Subcutaneous abdominal adipose tissue (tissue), 5 donors: Measurements from ENCODE around the gene GLRA3.
"Not testable (repeated sequence)": the region's sequence is repeated elsewhere in the genome, so short reads cannot be mapped to it uniquely, and the experiment has no call there.

ENCODE experiments used
- H3K27ac ChIP-seq: one replicate; pipeline ENCODE4 v1.7.0; 2013; ENCODE audit warnings: low read depth, mild to moderate bottlenecking, inconsistent platforms, low read length, moderate library complexity
- H3K27me3 ChIP-seq, 5 donors: one replicate each; pipeline ENCODE4 v1.7.0; 2013; ENCODE audit warnings: low read length in 5 of 5, inconsistent platforms in 1 of 5; ENCODE audit not compliant: control insufficient read depth in 5 of 5, insufficient read depth in 4 of 5
- H3K36me3 ChIP-seq, 5 donors: one replicate each; pipeline ENCODE4 v1.7.0; 2013; ENCODE audit warnings: low read length in 5 of 5; ENCODE audit not compliant: control insufficient read depth in 5 of 5, insufficient read depth in 5 of 5
- H3K4me1 ChIP-seq, 5 donors: one replicate each; pipeline ENCODE4 v1.7.0; 2013; ENCODE audit warnings: low read length in 5 of 5, mild to moderate bottlenecking in 3 of 5, moderate library complexity in 1 of 5; ENCODE audit not compliant: control insufficient read depth in 5 of 5, insufficient read depth in 5 of 5
- H3K4me3 ChIP-seq, 5 donors: one replicate each; pipeline ENCODE4 v1.7.0; 2013; ENCODE audit warnings: low read length in 5 of 5, low read depth in 1 of 5
- H3K9ac ChIP-seq, 5 donors: one replicate each; pipeline ENCODE4 v1.7.0; 2013; ENCODE audit warnings: low read length in 5 of 5, mild to moderate bottlenecking in 4 of 5, moderate library complexity in 3 of 5
- H3K9me3 ChIP-seq, 5 donors: one replicate each; pipeline ENCODE4 v1.7.0; 2013; ENCODE audit warnings: low read length in 5 of 5; ENCODE audit not compliant: control insufficient read depth in 5 of 5
- donor health status: healthy.
- donor health status: healthy.
- donor health status: healthy.
- donor health status: healthy.
- donor health status: healthy.

The GLRA3 gene

DNA sequence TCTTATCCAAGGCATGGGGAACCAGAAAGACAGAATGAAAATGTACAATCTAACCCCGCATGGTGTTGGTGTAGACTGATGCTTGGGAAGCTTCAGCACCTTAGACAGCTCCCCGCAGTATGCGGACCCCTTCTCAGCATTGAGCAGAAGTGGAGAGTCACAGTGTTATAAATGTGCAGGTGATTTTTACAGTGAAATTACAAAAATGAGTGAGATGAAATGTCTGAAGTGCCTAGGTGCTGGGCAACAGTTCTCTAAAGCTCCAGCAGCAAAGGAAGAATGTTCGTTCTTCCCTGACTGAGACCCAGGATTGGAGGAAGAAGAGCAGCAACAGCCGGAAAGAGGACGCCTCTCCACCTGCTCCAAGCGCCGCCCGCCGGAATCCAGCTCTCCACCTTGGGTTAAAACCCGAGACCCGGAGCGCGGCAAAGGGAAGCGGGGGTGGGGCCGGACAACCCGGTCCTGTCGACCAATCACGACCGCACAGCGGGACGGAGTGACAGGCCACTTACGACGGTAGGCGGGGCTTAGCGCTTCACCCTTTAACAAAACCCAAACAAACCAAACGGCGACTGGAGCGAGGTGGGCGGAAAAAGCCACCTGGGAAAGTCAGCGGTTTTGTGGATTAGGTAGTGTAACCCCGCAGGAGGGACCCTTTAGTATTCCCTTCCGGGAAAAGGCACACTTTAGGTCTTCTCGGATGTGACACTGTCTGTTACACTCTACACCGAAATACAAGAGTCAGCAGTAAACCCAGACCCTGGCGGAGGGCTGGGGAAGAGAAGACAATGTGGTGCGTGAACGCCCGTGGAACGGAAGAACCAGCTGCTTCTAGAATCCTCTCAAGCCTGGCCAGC, at the start of gene GLRA3:
Gene GLRA3, minus strand, starts transcription at position 403 of the 857 bp plus-strand sequence. CDS start 436 bp downstream, outside the sequence.
- Histone ChIP-seq H3K4me1 (peaks cover 0 to 10% (median 6%) of the 10 kb centered on the region in 5 donors), H3K36me3 (no peaks in the 10 kb centered on the region), H3K9ac (no peak within 1 kb of the TSS), H3K4me3 (peak within 1 kb of the TSS; percentile 23 to 48 (median 33)), H3K27me3 (peaks cover 0 to 8% (median 5%) of the 10 kb centered on the region in 5 donors), H3K9me3 (no peaks in the 10 kb centered on the region), H3K27ac (no peak within 1 kb of the TSS)

DNA sequence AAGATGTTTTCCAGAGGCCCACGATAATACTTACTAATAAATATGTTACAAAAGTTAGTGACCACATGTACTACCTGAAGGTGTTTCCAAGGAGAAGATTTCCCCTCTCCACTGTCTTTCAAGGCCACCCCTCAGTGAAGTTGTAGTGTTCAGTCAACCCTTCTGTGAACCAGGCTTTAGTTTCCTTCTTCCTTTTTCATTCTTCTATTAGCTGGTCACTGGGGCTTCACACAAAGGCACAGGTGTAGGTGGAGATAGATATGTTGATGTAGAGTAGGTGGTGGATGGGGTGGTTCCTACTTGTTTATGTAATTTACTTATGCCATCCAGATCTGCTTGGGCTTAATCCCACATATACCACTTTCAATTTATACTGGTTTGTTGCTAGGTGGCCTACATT, 45.9 kb upstream of the GLRA3 start:
- Histone ChIP-seq H3K4me1 (no peaks in the 10 kb centered on the region), H3K27me3 (no peaks in the 10 kb centered on the region), H3K4me3 (no peak overlapping the region), H3K9ac (no peak overlapping the region), H3K36me3 (no peaks in the 10 kb centered on the region), H3K9me3 (no peaks in the 10 kb centered on the region), H3K27ac (no peak overlapping the region)

DNA sequence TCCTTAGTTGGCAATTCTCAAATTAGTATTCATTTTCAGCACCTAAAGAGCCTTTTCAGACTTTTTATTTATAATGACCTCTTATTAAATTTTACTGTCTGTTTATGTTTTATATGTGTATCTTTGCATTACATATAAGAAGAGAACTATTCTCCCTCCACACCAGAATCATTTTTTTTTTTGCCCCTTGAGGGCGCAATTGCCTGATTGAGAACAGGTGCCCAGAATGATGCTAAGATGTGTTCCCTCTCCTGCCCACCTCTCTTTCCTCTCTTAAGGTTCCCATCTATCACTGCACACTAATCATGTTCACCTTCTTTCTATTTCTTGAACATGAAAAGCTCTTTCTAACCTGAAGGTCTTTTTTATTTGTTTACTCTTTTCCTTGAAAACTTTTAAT, 44.9 kb upstream of the GLRA3 start:
- Histone ChIP-seq H3K9ac (no peak overlapping the region), H3K27ac (no peak overlapping the region), H3K36me3 (no peaks in the 10 kb centered on the region), H3K9me3 (no peaks in the 10 kb centered on the region), H3K4me3 (no peak overlapping the region), H3K27me3 (no peaks in the 10 kb centered on the region), H3K4me1 (no peaks in the 10 kb centered on the region)

DNA sequence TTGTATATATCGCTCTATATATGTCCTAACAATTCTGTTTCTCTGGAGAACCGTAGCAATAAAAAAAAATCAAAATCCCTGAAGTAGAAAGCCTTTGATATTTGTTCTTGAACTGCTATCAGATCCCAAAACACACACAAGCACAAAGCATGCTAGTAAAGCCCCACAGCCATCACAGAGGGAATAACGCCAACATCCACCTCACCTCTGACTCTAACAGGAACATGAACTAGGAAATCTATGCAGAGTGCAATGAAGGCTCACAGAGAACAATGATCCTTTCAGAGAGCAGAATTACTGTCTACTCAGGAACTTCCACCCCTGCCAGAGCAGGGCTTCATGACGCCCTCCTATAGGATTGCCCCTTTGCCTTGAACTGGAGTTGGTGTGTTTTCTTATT, 44.1 kb upstream of the GLRA3 start:
- not testable (repeated sequence) for H3K9ac ChIP-seq, H3K36me3 ChIP-seq, H3K4me1 ChIP-seq, H3K9me3 ChIP-seq, H3K4me3 ChIP-seq, H3K27ac ChIP-seq, H3K27me3 ChIP-seq

DNA sequence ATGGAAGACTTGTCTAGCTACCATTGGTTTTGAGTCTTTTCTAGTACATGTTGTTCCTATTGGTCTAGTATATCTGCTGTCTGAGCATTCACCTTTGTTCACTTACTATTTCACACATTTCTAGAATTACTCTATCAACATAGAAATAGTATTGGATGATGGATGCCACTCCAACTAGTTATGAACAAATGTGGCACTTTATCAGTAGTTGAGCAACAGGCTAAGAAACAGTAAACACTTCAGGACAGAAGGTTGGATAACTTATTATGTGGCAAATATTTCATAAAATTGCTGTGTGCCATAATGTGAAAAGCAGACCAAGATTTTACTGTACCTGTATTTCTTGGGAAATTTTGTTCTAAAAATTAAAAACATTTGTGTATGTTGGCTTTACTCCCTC, 42.4 kb upstream of the GLRA3 start:
- Histone ChIP-seq H3K9me3 (no peaks in the 10 kb centered on the region), H3K4me1 (no peaks in the 10 kb centered on the region), H3K4me3 (no peak overlapping the region), H3K36me3 (no peaks in the 10 kb centered on the region), H3K9ac (no peak overlapping the region), H3K27ac (no peak overlapping the region), H3K27me3 (no peaks in the 10 kb centered on the region)

DNA sequence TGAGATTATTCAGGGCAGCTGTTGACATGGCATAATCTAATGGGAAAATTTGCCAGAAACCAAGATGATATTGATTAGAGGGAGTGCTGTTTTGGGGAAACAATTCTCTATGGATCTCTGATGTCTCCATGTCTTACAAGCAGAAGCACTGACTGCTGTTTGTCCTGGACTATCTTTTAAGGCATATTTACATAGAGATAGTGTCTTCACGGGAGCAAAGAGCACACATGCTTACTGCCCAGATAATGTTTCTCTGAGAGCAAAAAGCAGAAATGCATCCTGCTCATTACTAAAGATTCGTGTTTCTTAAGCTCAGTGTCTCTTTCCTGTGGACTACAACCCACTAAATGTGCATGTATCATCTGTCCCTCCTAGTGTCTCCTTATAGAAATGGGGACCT, 41.3 kb upstream of the GLRA3 start:
- Histone ChIP-seq H3K9me3 (no peaks in the 10 kb centered on the region), H3K4me3 (no peak overlapping the region), H3K9ac (no peak overlapping the region), H3K27ac (no peak overlapping the region), H3K27me3 (no peaks in the 10 kb centered on the region), H3K36me3 (no peaks in the 10 kb centered on the region), H3K4me1 (no peaks in the 10 kb centered on the region)

DNA sequence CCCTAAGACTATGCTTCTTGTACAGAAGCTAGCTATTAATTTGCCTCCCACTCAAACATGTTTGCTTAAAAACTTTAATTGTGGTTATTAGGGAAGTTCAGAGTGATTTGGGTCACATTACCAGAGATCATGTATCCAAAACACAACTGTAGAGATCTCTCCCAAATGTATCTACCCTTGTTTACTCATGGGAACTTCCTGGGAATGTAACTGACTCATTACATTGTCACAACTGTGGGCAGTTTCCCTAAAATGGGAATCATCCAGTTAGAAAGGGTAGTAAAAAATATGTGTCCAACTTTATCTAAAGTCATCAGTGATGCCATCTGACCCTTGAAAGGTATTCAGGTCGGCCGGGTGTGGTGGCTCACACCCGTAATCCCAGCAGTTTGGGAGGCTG, 40.3 kb upstream of the GLRA3 start:
- Histone ChIP-seq H3K9ac (no peak overlapping the region), H3K4me1 (no peaks in the 10 kb centered on the region), H3K27me3 (no peaks in the 10 kb centered on the region), H3K9me3 (no peaks in the 10 kb centered on the region), H3K36me3 (no peaks in the 10 kb centered on the region), H3K27ac (no peak overlapping the region), H3K4me3 (no peak overlapping the region)

DNA sequence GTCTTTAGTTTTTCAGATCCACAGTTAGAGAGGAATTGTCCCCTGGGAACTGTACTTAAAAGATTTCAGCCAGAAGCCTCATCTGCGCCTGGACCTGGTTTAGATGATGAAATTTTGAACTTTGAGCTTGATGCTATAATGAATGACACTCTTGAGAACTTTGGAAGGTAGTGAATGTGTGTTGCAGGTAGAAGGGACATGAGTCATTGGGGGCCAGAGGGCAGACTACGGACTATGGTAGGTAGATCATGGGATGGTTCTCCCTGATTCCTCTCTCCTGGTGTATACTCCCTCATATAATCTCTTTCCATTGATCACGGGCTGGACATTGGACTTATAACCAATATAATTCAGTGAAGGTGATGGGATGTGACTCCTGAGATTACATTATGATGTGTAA, 38.9 kb upstream of the GLRA3 start:
- H3K27me3 ChIP-seq, result no peaks in the 10 kb centered on the region
- no peak overlapping the region for H3K4me3 ChIP-seq
- H3K9ac ChIP-seq, result no peak overlapping the region
- no peaks in the 10 kb centered on the region for H3K4me1 ChIP-seq
- no peaks in the 10 kb centered on the region for H3K9me3 ChIP-seq
- H3K27ac ChIP-seq, result no peak overlapping the region
- H3K36me3 ChIP-seq, result no peaks in the 10 kb centered on the region

DNA sequence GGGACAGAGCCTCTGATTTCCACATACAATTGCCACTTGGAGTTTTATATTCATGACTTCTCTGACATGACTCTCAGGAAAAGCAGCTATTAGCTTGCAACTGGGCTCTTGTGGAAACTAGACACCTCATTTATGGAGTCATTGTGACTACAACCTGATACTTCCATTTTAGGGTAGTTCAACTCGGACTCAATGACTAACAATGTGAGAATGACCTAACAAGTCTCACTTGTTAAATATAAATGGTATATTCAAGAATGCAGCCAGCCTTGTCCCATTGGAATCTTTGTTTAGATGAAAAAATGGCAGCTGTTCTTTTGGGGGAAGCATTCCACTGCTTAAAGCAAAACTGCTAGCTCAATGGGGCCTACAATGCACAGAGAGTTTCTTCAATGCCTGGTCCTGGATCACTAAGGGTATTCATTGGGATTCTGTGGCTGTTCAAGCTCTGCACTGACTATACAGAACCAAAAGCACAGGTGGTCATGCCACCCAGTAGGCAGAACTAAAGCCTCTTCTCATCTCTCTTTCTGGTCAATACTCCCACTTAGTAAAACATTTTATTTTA, 36.5 kb upstream of the GLRA3 start:
- H3K9ac ChIP-seq, result no peak overlapping the region
- no peaks in the 10 kb centered on the region for H3K27me3 ChIP-seq
- no peak overlapping the region for H3K4me3 ChIP-seq
- no peaks in the 10 kb centered on the region for H3K4me1 ChIP-seq
- H3K9me3 ChIP-seq, result no peaks in the 10 kb centered on the region
- H3K27ac ChIP-seq, result no peak overlapping the region
- no peaks in the 10 kb centered on the region for H3K36me3 ChIP-seq

DNA sequence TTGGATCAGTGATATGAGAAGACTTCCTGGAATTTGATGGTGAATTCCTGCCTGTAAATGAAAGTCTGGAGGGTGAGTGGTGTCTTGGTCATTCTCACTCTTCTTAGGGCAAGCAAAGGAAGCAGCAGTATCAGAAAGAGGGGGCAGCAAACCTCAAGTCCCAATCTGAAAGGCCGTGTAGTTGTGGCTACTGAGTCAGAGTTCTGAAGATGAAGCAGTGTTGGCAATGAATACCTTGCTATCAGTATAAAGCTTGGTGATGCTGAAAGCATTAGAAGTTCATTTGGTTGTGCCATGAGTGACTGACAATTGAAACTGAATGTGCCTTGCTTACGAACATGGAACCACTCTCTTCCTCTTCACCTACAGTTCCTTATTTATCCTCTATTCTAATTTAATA, 35.0 kb upstream of the GLRA3 start:
- H3K36me3 ChIP-seq, result no peaks in the 10 kb centered on the region
- H3K4me3 ChIP-seq, result no peak overlapping the region
- no peaks in the 10 kb centered on the region for H3K4me1 ChIP-seq
- no peaks in the 10 kb centered on the region for H3K27me3 ChIP-seq
- no peak overlapping the region for H3K9ac ChIP-seq
- no peaks in the 10 kb centered on the region for H3K9me3 ChIP-seq
- H3K27ac ChIP-seq, result no peak overlapping the region
